Measurements from ENCODE around the gene OR14A2.

DNA sequence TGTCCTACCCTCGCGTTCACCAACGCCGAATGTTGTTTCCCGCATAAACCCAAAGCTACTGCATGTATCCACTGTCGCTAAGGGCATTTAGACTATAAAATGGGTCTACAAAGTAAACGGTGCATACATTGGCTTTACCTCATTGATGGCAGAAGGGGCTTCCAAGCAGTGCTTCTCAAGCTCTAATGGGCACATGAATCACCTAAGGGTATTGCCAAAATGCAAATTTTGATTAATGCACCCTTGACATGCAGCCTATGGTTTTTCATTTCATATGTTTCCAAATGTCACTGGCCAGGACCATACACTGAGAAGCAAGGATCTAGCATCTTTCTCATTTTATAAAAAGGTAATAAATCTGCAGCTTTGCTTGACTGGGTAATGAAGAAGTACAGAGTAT, 34.2 kb downstream of the OR14A2 start:
- TF ChIP-seq, protein P1, sequence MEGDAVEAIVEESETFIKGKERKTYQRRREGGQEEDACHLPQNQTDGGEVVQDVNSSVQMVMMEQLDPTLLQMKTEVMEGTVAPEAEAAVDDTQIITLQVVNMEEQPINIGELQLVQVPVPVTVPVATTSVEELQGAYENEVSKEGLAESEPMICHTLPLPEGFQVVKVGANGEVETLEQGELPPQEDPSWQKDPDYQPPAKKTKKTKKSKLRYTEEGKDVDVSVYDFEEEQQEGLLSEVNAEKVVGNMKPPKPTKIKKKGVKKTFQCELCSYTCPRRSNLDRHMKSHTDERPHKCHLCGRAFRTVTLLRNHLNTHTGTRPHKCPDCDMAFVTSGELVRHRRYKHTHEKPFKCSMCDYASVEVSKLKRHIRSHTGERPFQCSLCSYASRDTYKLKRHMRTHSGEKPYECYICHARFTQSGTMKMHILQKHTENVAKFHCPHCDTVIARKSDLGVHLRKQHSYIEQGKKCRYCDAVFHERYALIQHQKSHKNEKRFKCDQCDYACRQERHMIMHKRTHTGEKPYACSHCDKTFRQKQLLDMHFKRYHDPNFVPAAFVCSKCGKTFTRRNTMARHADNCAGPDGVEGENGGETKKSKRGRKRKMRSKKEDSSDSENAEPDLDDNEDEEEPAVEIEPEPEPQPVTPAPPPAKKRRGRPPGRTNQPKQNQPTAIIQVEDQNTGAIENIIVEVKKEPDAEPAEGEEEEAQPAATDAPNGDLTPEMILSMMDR (IDR thresholded peaks at IDR 0.05) = no peak
- TF ChIP-seq POLR2AphosphoS5 (IDR thresholded peaks at IDR 0.05; ENCODE audit: insufficient read depth in 1 of 2, low read depth in 1 of 2) = no peak
